ENCODE results near the gene ADD2.

The ADD2 gene

DNA sequence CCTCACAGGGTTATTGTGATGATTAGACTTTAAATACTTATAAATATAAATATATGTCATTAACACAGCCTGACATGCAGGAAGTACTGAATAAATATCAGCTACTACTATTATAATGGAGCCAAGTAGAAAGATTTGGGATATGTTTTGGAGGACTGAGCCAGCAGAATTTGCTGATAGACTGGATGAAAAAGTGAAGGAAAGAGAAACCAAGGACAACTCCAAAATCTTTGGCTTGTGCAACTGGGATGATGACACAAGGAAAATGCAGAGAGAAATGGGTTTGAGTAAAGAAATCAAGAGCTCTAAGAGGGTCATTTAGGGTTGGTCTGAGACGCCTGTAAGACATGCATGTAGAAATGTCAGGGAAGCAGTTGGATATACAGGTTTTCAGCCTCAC, 15.6 kb downstream of the ADD2 start:
- no peak for TF ChIP-seq CTCF (IDR thresholded peaks at IDR 0.05; ENCODE audit: control insufficient read depth, insufficient read depth, low read depth, low read length, missing control alignments)
- no peak for DNase-seq (ENCODE audit: low read depth)

GRCh38 chr2:70751881-70752280, 16.1 kb downstream of the ADD2 start:
- DNase-seq (ENCODE audit: low read depth): no peak
- TF ChIP-seq CTCF (IDR thresholded peaks at IDR 0.05; ENCODE audit: control insufficient read depth, insufficient read depth, low read depth, low read length, missing control alignments): no peak
- no peak overlapping the region for H3K4me3 ChIP-seq (ENCODE audit: control insufficient read depth, low read depth, low read length)

More for the DNA sequence above, 15.6 kb downstream of the ADD2 start:
- H3K4me3 ChIP-seq (ENCODE audit: control insufficient read depth, low read depth, low read length): no peak overlapping the region

DNA sequence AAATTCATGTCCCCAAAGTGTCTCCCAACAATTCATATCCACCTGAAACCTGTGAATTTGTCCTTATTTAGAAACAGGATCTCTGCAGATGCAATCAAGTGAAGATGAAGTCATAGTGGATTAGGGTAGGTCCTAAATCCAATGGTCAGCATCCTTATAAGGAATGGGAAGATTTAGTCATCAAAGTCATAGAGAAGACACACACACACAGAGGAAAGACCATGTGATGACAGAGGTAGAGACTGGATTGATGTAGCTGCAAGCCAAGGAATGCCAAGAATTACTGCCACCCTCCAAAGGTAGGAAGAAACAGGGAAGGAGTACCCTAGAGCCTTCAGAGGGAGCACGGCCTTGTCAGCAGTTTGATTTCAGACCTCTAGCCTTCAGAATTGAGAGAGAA, 17.7 kb downstream of the ADD2 start:
- TF ChIP-seq CTCF (IDR thresholded peaks at IDR 0.05; ENCODE audit: control insufficient read depth, insufficient read depth, low read depth, low read length, missing control alignments): no peak
- H3K4me3 ChIP-seq (ENCODE audit: control insufficient read depth, low read depth, low read length): no peak overlapping the region
- no peak for DNase-seq (ENCODE audit: low read depth)

DNA sequence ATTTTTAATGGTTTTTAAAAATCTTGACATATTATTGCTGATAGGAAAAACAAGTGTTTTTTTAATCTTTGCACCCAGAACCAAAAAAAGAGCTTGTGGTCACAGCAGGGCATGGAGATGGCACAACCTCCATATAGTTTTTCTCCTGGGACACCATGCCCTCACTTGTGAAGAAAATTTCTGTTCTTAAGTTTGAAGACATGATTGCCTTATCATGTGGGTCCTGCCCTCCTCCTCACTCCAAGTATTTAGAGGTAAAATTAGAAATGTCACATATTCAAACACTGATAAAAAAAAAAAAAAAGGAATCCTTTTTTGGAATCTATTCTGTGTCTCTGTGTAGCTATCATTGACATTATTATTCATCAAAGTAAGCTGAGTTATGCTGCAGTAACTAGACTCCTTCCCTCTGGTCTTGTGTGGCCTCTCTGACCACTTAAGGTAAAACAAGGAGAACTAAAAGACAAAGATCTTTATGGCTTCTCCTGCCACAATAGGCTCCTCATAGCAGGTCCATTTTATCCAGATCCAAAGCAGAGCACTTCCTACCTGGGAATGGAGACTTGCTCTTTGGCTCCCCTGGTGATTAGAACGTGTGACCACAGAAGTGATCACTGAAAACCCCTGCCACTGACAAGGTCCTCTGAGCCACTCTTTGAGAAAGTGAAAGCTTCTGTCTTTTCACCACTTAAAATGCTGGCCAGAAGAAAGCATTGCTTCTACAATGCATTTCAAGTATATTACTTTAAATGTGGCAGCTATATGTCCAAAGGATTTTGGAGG, 19.8 kb downstream of the ADD2 start:
- DNase-seq (ENCODE audit: low read depth): no peak
- H3K4me3 ChIP-seq (ENCODE audit: control insufficient read depth, low read depth, low read length): no peak overlapping the region
- no peak for TF ChIP-seq CTCF (IDR thresholded peaks at IDR 0.05; ENCODE audit: control insufficient read depth, insufficient read depth, low read depth, low read length, missing control alignments)

- H3K4me3 ChIP-seq (ENCODE audit: control insufficient read depth, low read depth, low read length): no peak overlapping the region
- DNase-seq (ENCODE audit: low read depth): no peak
- no peak for TF ChIP-seq CTCF (IDR thresholded peaks at IDR 0.05; ENCODE audit: control insufficient read depth, insufficient read depth, low read depth, low read length, missing control alignments)
Measured at GRCh38 chr2:70747284-70747683, 20.7 kb downstream of the ADD2 start.

- TF ChIP-seq CTCF (IDR thresholded peaks at IDR 0.05; ENCODE audit: control insufficient read depth, insufficient read depth, low read depth, low read length, missing control alignments): no peak
- H3K4me3 ChIP-seq (ENCODE audit: control insufficient read depth, low read depth, low read length): no peak overlapping the region
Measured at GRCh38 chr2:70746094-70746974, 21.7 kb downstream of the ADD2 start.

More at GRCh38 chr2:70746094-70746974, 21.7 kb downstream of the ADD2 start:
- DNase-seq (ENCODE audit: low read depth): no peak
